NCI-H1105 treated with DMSO at 0.1 percent for 48 hours (cell line): ENCODE data around the gene RAX.

Experiments used
- DNase-seq: peaks from one replicate; lab custom pipeline; 2025; lab: John Stamatoyannopoulos, UW

RAX gene

GRCh38 chr18:59272891-59273758, at the start of gene RAX:
RAX (minus strand) TSS chr18:59273454; CDS start chr18:59273206, 248 bp downstream.
- no peak for DNase-seq

- no peak for DNase-seq
Observed at GRCh38 chr18:59318460-59319050, 45.3 kb upstream of the RAX start, which contains the start of gene CPLX4. CPLX4 (minus strand) TSS chr18:59318649; CDS start chr18:59318462, 187 bp downstream.

- DNase-seq = no peak
Observed at GRCh38 chr18:59311631-59312030, 38.4 kb upstream of the RAX start.

GRCh38 chr18:59308938-59309260, 35.6 kb upstream of the RAX start:
- no peak for DNase-seq

- DNase-seq = peak; percentile 74
Observed at GRCh38 chr18:59308248-59308937, 35.1 kb upstream of the RAX start.

GRCh38 chr18:59306640-59307039, 33.4 kb upstream of the RAX start:
- DNase-seq = no peak

- no peak for DNase-seq
Observed at GRCh38 chr18:59305295-59305694, 32.0 kb upstream of the RAX start.

- no peak for DNase-seq
Observed at GRCh38 chr18:59303656-59304195, 30.5 kb upstream of the RAX start.

- no peak for DNase-seq
Observed at GRCh38 chr18:59303006-59303405, 29.8 kb upstream of the RAX start.

- no peak for DNase-seq
Observed at GRCh38 chr18:59301929-59302328, 28.7 kb upstream of the RAX start.

GRCh38 chr18:59300676-59301285, 27.5 kb upstream of the RAX start:
- no peak for DNase-seq

- DNase-seq = no peak
Observed at GRCh38 chr18:59298871-59299270, 25.6 kb upstream of the RAX start.

- no peak for DNase-seq
Observed at GRCh38 chr18:59293317-59293716, 20.1 kb upstream of the RAX start.

GRCh38 chr18:59286341-59286740, 13.1 kb upstream of the RAX start:
- no peak for DNase-seq

GRCh38 chr18:59282341-59282740, 9.1 kb upstream of the RAX start:
- DNase-seq = no peak

GRCh38 chr18:59279722-59280121, 6.5 kb upstream of the RAX start:
- peak; percentile 24 for DNase-seq

GRCh38 chr18:59279193-59279592, 5.9 kb upstream of the RAX start:
- DNase-seq = no peak

GRCh38 chr18:59278793-59279192, 5.5 kb upstream of the RAX start:
- DNase-seq = no peak

GRCh38 chr18:59276047-59276446, 2.8 kb upstream of the RAX start:
- no peak for DNase-seq

- no peak for DNase-seq
Observed at GRCh38 chr18:59275406-59275949, 2.2 kb upstream of the RAX start.

- DNase-seq = no peak
Observed at GRCh38 chr18:59274533-59274928, 1.3 kb upstream of the RAX start.
